CD4-positive, alpha-beta T cell (primary cell): ENCODE results near the gene KRTAP10-2. TPM values are rescaled to one million over a fixed set of nuclear protein-coding genes. Genes with fewer than 3 reads are reported as not detected.
"Not testable (repeated sequence)": the region's sequence is repeated elsewhere in the genome, so short reads cannot be mapped to it uniquely, and the experiment has no call there.

Experiments
- ATAC-seq: fragments of 200-7000 bp; cut with Tn5 transposase; one replicate; pipeline ENCODE4 v1.10.0; 2022; ENCODE audit warnings: mild to moderate bottlenecking; ENCODE audit not compliant: poor library complexity
- CTCF ChIA-PET: fragments of 350-600 bp; sonication (Branson Sonifier 250); formaldehyde crosslinking; loops from one replicate; lab custom pipeline; 2021; ENCODE audit warnings: antibody characterized with exemption, inconsistent platforms; lab: Charles Lee
- POLR2A ChIA-PET: fragments of 350-600 bp; sonication (Branson Sonifier 250); formaldehyde crosslinking; loops from one replicate; lab custom pipeline; 2021; ENCODE audit warnings: antibody characterized with exemption, inconsistent platforms; lab: Charles Lee
- DNase-seq, 14 experiments: peaks; one replicate each; pipeline ENCODE4 v3.0.0-alpha.2; 2013 to 2020; ENCODE audit warnings: mixed read lengths in 2 of 14
- H3K27ac ChIP-seq, 2 donors: one replicate each; pipeline versions ENCODE4 v1.5.1 to v1.7.0; 2013; ENCODE audit warnings: low read length in 2 of 2, low read depth in 1 of 2, mild to moderate bottlenecking in 1 of 2
- H3K27me3 ChIP-seq, 2 experiments: 1 replicate in 1 of 2; 2 replicates in 1 of 2; pipeline versions ENCODE4 v1.6.1 to v1.7.0; 2013; ENCODE audit warnings: low read length in 2 of 2, control low read depth in 1 of 2, mild to moderate bottlenecking in 1 of 2, moderate library complexity in 1 of 2; ENCODE audit not compliant: insufficient read depth in 2 of 2, control insufficient read depth in 1 of 2
- H3K36me3 ChIP-seq: one replicate; pipeline ENCODE4 v1.6.1; 2013; ENCODE audit warnings: low read length, control low read depth; ENCODE audit not compliant: insufficient read depth
- H3K4me1 ChIP-seq: one replicate; pipeline ENCODE4 v1.6.1; 2013; ENCODE audit warnings: low read length, control low read depth; ENCODE audit not compliant: insufficient read depth
- H3K4me3 ChIP-seq: one replicate; pipeline ENCODE4 v1.5.1; 2013; ENCODE audit warnings: mild to moderate bottlenecking, low read length, moderate library complexity
- H3K9me3 ChIP-seq, 2 experiments: 1 replicate in 1 of 2; 2 replicates in 1 of 2; pipeline versions ENCODE4 v1.6.1 to v1.7.0; 2013; ENCODE audit warnings: low read length in 2 of 2, mild to moderate bottlenecking in 2 of 2, control low read depth in 1 of 2, moderate library complexity in 1 of 2; ENCODE audit not compliant: control insufficient read depth in 1 of 2, insufficient read depth in 1 of 2
- H3K27ac Mint-ChIP-seq: one replicate; pipeline ENCODE4 v1.8.0; 2020; ENCODE audit warnings: mixed read lengths
- H3K27me3 Mint-ChIP-seq: one replicate; pipeline ENCODE4 v1.8.0; 2021; ENCODE audit warnings: mixed read lengths
- H3K36me3 Mint-ChIP-seq: one replicate; pipeline ENCODE4 v1.8.0; 2021; ENCODE audit warnings: low read depth, mixed read lengths
- H3K4me1 Mint-ChIP-seq: one replicate; pipeline ENCODE4 v1.8.0; 2021; ENCODE audit warnings: low read depth, mixed read lengths
- H3K4me3 Mint-ChIP-seq: one replicate; pipeline ENCODE4 v1.8.0; 2020; ENCODE audit warnings: mild to moderate bottlenecking, mixed read lengths
- H3K9me3 Mint-ChIP-seq: one replicate; pipeline ENCODE4 v1.8.0; 2020; ENCODE audit warnings: mixed read lengths
- intact Hi-C, 2 experiments: fragments of 100-400 bp; cut with DNase I in 1 of 2; cut with micrococcal nuclease in 1 of 2; formaldehyde crosslinking; loops; one replicate each; pipeline versions ENCODE4 v1.15.1 to v1.9.0; 2023 to 2025; cut with DNase I, micrococcal nuclease
- total RNA-seq, 174 experiments: library from RNA in 2 of 174; stranded (reverse) in 2 of 174; gene quantifications; one replicate each; pipeline ENCODE4 v1.2.3 and lab custom pipeline; 2021 to 2026
- TF ChIP-seq, protein P1 (sequence below): fragments of 200-600 bp; IDR thresholded peaks from one replicate; pipeline ENCODE4 v1.8.0; 2022; ENCODE audit warnings: antibody characterized with exemption, mild to moderate bottlenecking

Gene KRTAP10-2
- total RNA-seq, 2 experiments from 2014 or later = not detected

DNA sequence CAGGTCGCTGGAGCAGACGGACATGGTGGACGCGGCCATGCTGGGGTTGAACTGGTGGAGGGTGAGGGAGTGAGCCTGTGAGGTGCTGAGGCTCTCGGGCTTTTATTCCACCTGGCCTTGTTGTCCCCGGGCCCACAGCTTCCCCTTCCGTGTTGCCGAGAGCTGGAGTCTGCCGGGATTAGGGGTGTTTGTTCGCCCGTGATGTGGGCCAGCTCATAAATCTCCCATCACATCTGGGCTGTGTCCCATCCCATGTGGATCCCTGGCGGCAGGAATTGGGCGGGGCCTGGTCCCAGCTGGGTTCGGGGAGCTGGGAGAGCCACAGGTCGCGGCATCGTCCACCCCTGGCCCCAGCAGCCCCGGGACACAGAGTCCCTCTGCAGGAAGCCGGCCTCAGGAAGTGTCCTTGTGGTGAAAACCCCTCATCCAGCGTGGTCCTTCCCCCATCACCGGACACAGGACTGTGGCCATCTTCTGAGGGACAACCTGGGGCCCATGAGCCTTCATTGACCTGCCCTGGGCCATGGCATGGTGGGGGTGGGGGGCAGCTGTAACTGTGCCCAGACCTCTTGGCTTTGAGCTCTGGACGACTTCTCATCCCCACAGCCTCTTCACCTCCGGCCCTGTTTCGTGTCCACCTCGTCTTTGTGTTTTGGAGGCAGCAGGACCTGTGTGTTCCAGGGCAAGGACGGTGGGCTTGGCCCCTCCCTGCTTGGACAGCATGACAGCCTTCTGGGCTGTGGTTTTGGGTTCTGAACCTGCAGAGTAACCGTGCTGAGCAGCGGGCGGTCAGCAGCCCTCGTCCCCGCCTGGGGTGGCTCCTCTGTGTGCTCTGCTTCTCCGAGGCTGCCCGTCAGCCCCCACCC, 41.4 kb upstream of the KRTAP10-2 start, which contains the start of gene KRTAP10-6:
Gene KRTAP10-6, minus strand, starts transcription at position 60 of the 866 bp plus-strand sequence. Its CDS starts 21 bp downstream, at position 39.
- Mint-ChIP-seq H3K4me3 (no peak within 1 kb of the TSS), H3K4me1 (no peaks in the 10 kb centered on the region), H3K9me3 (no peaks in the 10 kb centered on the region), H3K27ac (no peak within 1 kb of the TSS), H3K36me3 (no peaks in the 10 kb centered on the region), H3K27me3 (peaks cover 19% of the 10 kb centered on the region)
- ChIA-PET POLR2A (no interaction called here), CTCF (no interaction called here)
- intact Hi-C loops = no loop called here
- peaks cover 0 to 3% of the 10 kb centered on the region in 2 experiments for H3K27me3 ChIP-seq
- no peaks in the 10 kb centered on the region for H3K36me3 ChIP-seq
- TF ChIP-seq, protein P1, sequence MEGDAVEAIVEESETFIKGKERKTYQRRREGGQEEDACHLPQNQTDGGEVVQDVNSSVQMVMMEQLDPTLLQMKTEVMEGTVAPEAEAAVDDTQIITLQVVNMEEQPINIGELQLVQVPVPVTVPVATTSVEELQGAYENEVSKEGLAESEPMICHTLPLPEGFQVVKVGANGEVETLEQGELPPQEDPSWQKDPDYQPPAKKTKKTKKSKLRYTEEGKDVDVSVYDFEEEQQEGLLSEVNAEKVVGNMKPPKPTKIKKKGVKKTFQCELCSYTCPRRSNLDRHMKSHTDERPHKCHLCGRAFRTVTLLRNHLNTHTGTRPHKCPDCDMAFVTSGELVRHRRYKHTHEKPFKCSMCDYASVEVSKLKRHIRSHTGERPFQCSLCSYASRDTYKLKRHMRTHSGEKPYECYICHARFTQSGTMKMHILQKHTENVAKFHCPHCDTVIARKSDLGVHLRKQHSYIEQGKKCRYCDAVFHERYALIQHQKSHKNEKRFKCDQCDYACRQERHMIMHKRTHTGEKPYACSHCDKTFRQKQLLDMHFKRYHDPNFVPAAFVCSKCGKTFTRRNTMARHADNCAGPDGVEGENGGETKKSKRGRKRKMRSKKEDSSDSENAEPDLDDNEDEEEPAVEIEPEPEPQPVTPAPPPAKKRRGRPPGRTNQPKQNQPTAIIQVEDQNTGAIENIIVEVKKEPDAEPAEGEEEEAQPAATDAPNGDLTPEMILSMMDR = no peak
- no peak for DNase-seq
- no peak within 1 kb of the TSS for H3K27ac ChIP-seq
- H3K4me1 ChIP-seq = no peaks in the 10 kb centered on the region
- H3K4me3 ChIP-seq = no peak within 1 kb of the TSS
- H3K9me3 ChIP-seq = no peaks in the 10 kb centered on the region
- no peak for ATAC-seq

DNA sequence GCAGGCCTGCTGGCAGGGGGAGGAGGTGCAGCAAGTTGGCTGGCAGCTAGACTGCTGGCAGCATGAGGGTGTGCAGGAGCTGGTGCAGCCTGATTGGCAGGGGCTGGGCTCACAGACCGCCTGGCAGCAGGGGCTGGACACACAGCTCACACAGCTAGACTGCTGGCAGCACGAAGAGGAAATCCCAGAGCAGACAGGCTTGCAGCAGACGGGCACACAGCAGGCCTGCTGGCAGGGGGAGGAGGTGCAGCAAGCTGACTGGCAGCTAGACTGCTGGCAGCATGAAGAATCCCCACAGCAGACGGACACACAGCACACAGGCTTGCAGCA, 40.5 kb upstream of the KRTAP10-2 start:
- H3K9me3 Mint-ChIP-seq, H3K27ac Mint-ChIP-seq, H3K27ac ChIP-seq, H3K9me3 ChIP-seq, CTCF ChIA-PET, POLR2A ChIA-PET, intact Hi-C loops, H3K36me3 ChIP-seq, H3K4me3 Mint-ChIP-seq, H3K4me1 Mint-ChIP-seq, DNase-seq, H3K4me3 ChIP-seq, ATAC-seq, H3K36me3 Mint-ChIP-seq, H3K27me3 ChIP-seq, H3K4me1 ChIP-seq: not testable (repeated sequence)
- peaks cover 26% of the 10 kb centered on the region for H3K27me3 Mint-ChIP-seq

DNA sequence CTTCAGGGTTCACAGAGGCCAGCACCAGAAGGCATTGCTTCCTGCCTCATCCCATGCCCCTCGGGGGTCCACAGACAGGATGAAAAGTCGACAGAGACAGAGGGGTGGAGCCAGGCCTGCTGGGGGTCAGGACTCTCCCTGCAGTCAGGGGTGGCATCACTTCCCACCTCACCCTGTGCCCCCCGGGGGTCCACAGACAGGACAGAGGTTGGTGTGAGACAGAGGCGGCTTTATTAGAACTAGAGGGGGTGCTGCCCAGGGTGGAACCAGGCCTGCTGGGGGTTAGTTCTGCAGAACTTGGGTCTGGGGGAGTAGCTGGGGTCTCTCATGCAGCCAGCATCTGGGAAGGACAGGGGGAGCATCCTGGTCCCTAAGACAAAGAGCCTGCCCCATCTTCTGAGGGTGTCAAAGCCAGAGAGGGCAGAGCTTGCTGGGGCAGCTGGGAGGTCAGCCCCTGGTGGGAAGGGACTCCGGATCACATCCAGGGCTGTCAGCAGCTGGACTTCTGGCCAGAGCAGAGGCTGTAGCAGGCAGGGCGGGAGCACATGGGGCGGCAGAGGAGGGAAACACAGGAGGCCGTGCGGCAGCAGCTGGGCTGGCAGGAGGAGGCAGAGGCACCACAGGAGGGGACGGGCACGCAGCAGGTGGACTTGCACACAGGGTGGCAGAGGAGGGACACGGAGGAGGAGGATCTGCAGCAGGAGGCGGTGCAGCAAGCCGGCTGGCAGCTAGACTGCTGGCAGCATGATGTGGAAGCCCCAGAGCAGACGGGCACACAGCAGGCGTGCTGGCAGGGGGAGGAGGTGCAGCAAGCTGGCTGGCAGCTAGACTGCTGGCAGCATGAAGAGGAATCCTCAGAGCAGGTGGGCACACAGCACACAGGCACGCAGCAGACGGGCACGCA, 39.8 kb upstream of the KRTAP10-2 start:
- intact Hi-C loops, H3K36me3 Mint-ChIP-seq, H3K4me1 Mint-ChIP-seq, H3K27ac Mint-ChIP-seq, H3K4me3 Mint-ChIP-seq, H3K4me1 ChIP-seq, H3K4me3 ChIP-seq, H3K9me3 ChIP-seq, H3K27me3 ChIP-seq, POLR2A ChIA-PET, H3K36me3 ChIP-seq, H3K27ac ChIP-seq, H3K9me3 Mint-ChIP-seq, CTCF ChIA-PET, DNase-seq, ATAC-seq: not testable (repeated sequence)
- H3K27me3 Mint-ChIP-seq = peaks cover 30% of the 10 kb centered on the region

DNA sequence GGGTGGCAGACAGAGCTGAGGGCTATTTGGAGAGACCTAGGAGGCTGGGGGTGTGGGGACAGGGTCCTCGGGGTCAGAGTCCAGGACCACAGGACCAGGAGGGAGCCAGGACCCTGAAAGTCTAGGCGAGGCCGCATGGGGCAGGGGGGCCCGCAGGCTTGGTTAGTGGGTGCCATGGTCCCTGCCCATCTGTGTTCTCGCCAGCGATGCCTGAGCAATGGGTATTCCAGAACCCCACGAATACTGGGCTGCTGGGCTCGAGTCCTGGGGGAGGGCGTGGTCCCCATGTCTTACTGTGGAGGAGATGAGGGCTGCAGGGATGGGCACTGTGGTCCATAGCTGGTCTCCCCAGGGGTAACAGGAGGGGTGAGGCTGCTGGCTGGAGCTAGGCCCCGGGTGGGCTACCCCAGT, 39.0 kb upstream of the KRTAP10-2 start:
- H3K4me1 ChIP-seq = no peaks in the 10 kb centered on the region
- Mint-ChIP-seq H3K36me3 (no peaks in the 10 kb centered on the region), H3K27ac (no peak overlapping the region), H3K4me3 (no peak overlapping the region), H3K27me3 (peaks cover 37% of the 10 kb centered on the region), H3K4me1 (no peaks in the 10 kb centered on the region), H3K9me3 (no peaks in the 10 kb centered on the region)
- no peak for ATAC-seq
- ChIA-PET CTCF (no interaction called here), POLR2A (no interaction called here)
- peaks cover 0 to 3% of the 10 kb centered on the region in 2 experiments for H3K9me3 ChIP-seq
- no peak overlapping the region for H3K27ac ChIP-seq
- intact Hi-C loops = no loop called here
- H3K4me3 ChIP-seq = no peak overlapping the region
- DNase-seq = no peak
- TF ChIP-seq, protein P1 = no peak
- no peaks in the 10 kb centered on the region for H3K36me3 ChIP-seq
- peaks cover 0 to 14% of the 10 kb centered on the region in 2 experiments for H3K27me3 ChIP-seq
